Uterus (tissue), 2 donors: Measurements from ENCODE around the gene OCIAD2.

Source experiments
- POLR2A ChIP-seq, 2 donors: fragments of 450-650 bp; IDR thresholded peaks; one replicate each; pipeline ENCODE4 v1.6.1; 2016; ENCODE audit warnings: antibody characterized with exemption in 2 of 2, mild to moderate bottlenecking in 1 of 2, moderate library complexity in 1 of 2
- TF ChIP-seq, protein P1 (sequence below), 4 experiments: fragments of 200-600 bp in 2 of 4; fragments of 450-650 bp in 2 of 4; sonication (generic) in 2 of 4; IDR thresholded peaks; one replicate each; pipeline ENCODE4 v1.5.1; 2016 to 2019; ENCODE audit warnings: antibody characterized with exemption in 4 of 4, mild to moderate bottlenecking in 2 of 4, moderate library complexity in 1 of 4

DNA sequence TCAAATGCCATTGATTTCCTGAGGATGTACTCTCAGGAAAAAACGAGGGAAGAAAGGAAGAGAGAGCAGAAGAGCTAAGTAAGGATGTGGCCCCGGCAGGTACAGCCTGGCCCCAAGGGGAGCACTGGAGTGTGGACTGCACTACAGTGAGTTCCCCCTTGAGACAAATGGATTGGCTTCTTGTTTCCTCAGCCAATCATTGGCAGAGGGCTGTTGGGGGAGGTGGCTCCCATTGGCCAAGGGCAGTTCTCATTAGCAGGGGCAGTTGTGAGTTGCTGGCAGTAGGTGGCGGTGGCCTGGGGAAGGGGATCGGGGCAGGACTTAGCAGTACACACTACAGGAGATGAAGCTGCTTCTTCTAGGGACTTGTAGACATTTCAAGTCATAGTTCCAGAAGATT lies 24.1 kb upstream of the OCIAD2 start:
- TF ChIP-seq, protein P1, sequence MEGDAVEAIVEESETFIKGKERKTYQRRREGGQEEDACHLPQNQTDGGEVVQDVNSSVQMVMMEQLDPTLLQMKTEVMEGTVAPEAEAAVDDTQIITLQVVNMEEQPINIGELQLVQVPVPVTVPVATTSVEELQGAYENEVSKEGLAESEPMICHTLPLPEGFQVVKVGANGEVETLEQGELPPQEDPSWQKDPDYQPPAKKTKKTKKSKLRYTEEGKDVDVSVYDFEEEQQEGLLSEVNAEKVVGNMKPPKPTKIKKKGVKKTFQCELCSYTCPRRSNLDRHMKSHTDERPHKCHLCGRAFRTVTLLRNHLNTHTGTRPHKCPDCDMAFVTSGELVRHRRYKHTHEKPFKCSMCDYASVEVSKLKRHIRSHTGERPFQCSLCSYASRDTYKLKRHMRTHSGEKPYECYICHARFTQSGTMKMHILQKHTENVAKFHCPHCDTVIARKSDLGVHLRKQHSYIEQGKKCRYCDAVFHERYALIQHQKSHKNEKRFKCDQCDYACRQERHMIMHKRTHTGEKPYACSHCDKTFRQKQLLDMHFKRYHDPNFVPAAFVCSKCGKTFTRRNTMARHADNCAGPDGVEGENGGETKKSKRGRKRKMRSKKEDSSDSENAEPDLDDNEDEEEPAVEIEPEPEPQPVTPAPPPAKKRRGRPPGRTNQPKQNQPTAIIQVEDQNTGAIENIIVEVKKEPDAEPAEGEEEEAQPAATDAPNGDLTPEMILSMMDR (IDR thresholded peaks at IDR 0.05), result no peak
- TF ChIP-seq POLR2A (IDR thresholded peaks at IDR 0.05), result no peak
